ENCODE results near the gene MAML3. TPM values are rescaled to one million over a fixed set of nuclear protein-coding genes. Genes with fewer than 3 reads are reported as not detected.

Gene MAML3
- total and polyA plus RNA-seq, 2 of the 13 experiments (the other 11 are each of a cell fraction or from before 2014, with no cell fraction given) = 0.05 to 0.13 TPM

GRCh38 chr4:139943277-139943676, 210.7 kb downstream of the MAML3 start:
- Histone ChIP-seq H3K36me3 (replicated peaks in 1 of 2; ENCODE audit: control insufficient read depth in 1 of 2, insufficient read depth in 2 of 2, low read length in 2 of 2) (no peaks in the 10 kb centered on the region), H3K79me2 (ENCODE audit: insufficient read depth, low read length) (no peaks in the 10 kb centered on the region), H3K27me3 (ENCODE audit: control insufficient read depth in 1 of 2, insufficient read depth in 2 of 2, low read length in 2 of 2) (no peaks in the 10 kb centered on the region; a peak in 1 of 5 replicates), H3K4me2 (ENCODE audit: low read depth, low read length) (no peak overlapping the region), H3K27ac (ENCODE audit: extremely low read length, insufficient read depth, low read length) (no peak overlapping the region), H3K4me3 (replicated peaks in 1 of 3; ENCODE audit: insufficient read depth in 1 of 3, low read depth in 2 of 3, low read length in 3 of 3) (no peak overlapping the region), H3K9ac (ENCODE audit: insufficient read depth, low read depth, low read length) (no peak overlapping the region), H2AFZ (ENCODE audit: low read length) (no peak overlapping the region), H4K20me1 (ENCODE audit: insufficient read depth, low read length) (no peaks in the 10 kb centered on the region), H3K9me3 (ENCODE audit: low read length) (no peaks in the 10 kb centered on the region), H3K4me1 (ENCODE audit: insufficient read depth, low read length) (no peaks in the 10 kb centered on the region)
- intact Hi-C loops (cut with micrococcal nuclease; ENCODE audit: unreplicated experiment) (no loop called here), in situ Hi-C loops (cut with HindIII; ENCODE audit: extremely low pct_ligation_motif_present, low pct_unique_long_range_greater_than_20kb) (no loop called here)
- ATAC-seq (no peak), FAIRE-seq (no peak), DNase-seq (ENCODE audit: low spot score) (no peak)
- BruUV-seq (replicated peaks) = no TSS peak
- ChIA-PET POLR2A (no interaction called here), CTCF (ENCODE audit: low intra/inter-chr PET ratio, low total read pairs) (no interaction called here)
- 1% methylated on average over 2 of the region's 2 CpGs for WGBS (ENCODE audit: low lambda C conversion rate)
- no peak for TF ChIP-seq ZNF432 (CRISPR knock-in tag; IDR thresholded peaks at IDR 0.05; ENCODE audit: borderline replicate concordance)
- TF ChIP-seq, protein P1, sequence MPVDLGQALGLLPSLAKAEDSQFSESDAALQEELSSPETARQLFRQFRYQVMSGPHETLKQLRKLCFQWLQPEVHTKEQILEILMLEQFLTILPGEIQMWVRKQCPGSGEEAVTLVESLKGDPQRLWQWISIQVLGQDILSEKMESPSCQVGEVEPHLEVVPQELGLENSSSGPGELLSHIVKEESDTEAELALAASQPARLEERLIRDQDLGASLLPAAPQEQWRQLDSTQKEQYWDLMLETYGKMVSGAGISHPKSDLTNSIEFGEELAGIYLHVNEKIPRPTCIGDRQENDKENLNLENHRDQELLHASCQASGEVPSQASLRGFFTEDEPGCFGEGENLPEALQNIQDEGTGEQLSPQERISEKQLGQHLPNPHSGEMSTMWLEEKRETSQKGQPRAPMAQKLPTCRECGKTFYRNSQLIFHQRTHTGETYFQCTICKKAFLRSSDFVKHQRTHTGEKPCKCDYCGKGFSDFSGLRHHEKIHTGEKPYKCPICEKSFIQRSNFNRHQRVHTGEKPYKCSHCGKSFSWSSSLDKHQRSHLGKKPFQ (CRISPR knock-in tag; IDR thresholded peaks at IDR 0.05; ENCODE audit: insufficient replicate concordance) = no peak
- TF ChIP-seq SRSF9 (IDR thresholded peaks at IDR 0.05; ENCODE audit: borderline replicate concordance, insufficient read depth, low read depth, low read length, poor library complexity, severe bottlenecking) = no peak
- TF ChIP-seq HDAC1 (CRISPR knock-in tag; IDR thresholded peaks at IDR 0.05) = no peak
- TF ChIP-seq ZEB1 (IDR thresholded peaks at IDR 0.05; ENCODE audit: insufficient replicate concordance, low read depth) = no peak
- TF ChIP-seq ZNF557 (CRISPR knock-in tag; IDR thresholded peaks at IDR 0.05) = no peak
- no peak for TF ChIP-seq ZNF652 (CRISPR knock-in tag; IDR thresholded peaks at IDR 0.05; ENCODE audit: borderline replicate concordance, low read depth)
- TF ChIP-seq ZNF687 (CRISPR knock-in tag; IDR thresholded peaks at IDR 0.05) = no peak
- no peak for TF ChIP-seq HMG20A (CRISPR knock-in tag; IDR thresholded peaks at IDR 0.05; ENCODE audit: borderline replicate concordance)
- no peak for TF ChIP-seq RNF2 (conservative IDR thresholded peaks at IDR 0.05; ENCODE audit: low read depth)
- TF ChIP-seq RAD21 (CRISPR knock-in tag; IDR thresholded peaks at IDR 0.05) = no peak
- no peak for TF ChIP-seq AGO1 (IDR thresholded peaks at IDR 0.05; ENCODE audit: low read depth, low read length, poor library complexity, severe bottlenecking)
- TF ChIP-seq NFKB2 (CRISPR knock-in tag; IDR thresholded peaks at IDR 0.05; ENCODE audit: borderline replicate concordance) = no peak
- TF ChIP-seq HMGXB3 (CRISPR knock-in tag; IDR thresholded peaks at IDR 0.05; ENCODE audit: borderline replicate concordance) = no peak
- no peak for TF ChIP-seq ZNF768 (CRISPR knock-in tag; IDR thresholded peaks at IDR 0.05)
- TF ChIP-seq CREB1 (IDR thresholded peaks at IDR 0.05) = no peak
- no peak for TF ChIP-seq CREB1 (CRISPR knock-in tag; IDR thresholded peaks at IDR 0.05)

All from HepG2 (cell line).